Right lung (tissue), 5 donors: ENCODE measurements around the gene TLK2. TPM values are rescaled to one million over a fixed set of nuclear protein-coding genes. Genes with fewer than 3 reads are reported as not detected.
A peak's percentile ranks its signal among the peaks of the same experiment; 100 is the strongest.

ENCODE experiments used
- DNase-seq, 2 donors: peaks; one replicate each; pipeline ENCODE4 v3.0.0-alpha.2; 2013
- polyA plus RNA-seq, 5 donors: library from polyadenylated mRNA; unstranded; fragments of 120-200 nt; gene quantifications; one replicate each; pipeline versions ENCODE4 v1.2.1 to v1.2.3, GENCODE V29; 2013; ENCODE audit warnings: inconsistent platforms in 1 of 5, low replicate concordance in 1 of 5; ENCODE audit not compliant: insufficient read length in 5 of 5, insufficient read depth in 1 of 5

The TLK2 gene
- polyA plus RNA-seq, 5 donors = 55.2 to 73.9 (median 70.2) TPM

GRCh38 chr17:62626719-62627218 lies 148.1 kb downstream of the TLK2 start:
- DNase-seq = peak; percentile 76 to 78

DNA sequence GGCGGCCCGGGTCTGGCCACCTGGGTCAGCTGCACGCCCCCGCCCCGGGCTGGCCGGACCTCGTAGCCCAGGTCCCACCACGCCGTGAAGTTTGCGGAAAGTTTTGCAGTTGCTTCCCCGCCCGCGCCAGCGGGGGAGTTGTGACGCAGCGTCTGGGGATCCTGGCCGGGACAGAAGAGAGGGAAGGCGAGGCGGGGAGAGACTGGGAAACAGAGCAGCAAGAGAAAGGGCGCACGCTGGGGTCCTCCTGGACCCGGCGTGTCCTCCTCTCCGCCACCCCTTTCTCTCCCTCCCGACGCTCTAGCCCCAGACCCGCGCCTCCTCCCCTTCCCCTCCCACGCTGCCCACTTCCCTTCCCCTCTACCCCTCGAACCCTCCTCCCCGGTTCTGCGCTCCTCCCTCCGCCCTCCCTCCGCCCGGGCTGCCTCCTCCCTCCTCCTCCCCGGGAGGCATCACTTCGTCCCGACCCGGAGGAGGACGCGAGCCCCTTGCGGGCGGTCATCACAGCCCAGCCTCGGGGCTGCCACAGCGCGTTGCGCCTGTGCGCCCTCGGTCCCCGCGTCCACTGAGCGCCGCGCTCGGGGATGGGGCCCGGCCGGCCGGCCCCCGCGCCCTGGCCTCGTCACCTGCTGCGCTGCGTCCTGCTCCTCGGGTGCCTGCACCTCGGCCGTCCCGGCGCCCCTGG lies 148.7 kb downstream of the TLK2 start, which contains the start of gene MRC2:
MRC2 (plus strand) TSS at position 452 of the 685 bp plus-strand sequence; CDS start at position 585, 133 bp downstream.
- DNase-seq = peak; percentile 80 to 85

DNA sequence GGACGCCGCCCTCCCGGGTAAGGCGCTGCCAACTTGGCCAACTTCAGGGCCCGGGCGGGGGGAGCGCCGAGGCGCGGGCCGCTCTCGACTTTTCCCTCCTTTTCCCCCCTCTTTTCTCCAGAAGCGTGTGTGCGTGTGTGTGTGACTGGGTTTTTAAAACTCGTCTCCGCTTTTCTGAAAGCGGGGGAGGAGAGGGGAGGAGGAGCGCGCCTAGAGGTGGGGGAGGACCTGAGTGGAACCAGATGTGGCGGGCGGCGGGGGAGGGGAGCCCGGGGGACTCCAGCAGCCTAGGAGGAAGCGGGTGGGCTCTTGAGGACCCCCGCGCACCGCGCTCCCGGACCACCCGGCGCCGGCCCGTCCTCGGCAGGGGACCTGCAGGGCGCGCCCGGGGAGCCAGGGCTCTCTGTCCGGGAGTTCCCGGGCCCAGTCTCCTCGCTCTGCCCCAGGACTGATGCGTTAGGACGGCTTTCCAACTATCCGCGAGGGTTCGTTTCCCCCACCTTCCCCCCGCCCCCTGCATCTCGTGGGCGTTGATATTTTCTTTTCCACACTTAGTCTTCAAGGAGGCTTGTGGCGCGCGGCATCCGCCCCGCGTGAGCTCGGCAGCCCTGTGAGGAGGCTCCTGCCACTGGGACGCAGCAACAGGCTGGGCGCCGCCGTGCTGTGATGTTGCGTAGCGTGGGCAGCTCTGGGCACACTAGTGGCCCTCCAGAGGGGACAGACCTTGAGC lies 149.4 kb downstream of the TLK2 start:
- DNase-seq = peak; percentile 59 to 64

DNA sequence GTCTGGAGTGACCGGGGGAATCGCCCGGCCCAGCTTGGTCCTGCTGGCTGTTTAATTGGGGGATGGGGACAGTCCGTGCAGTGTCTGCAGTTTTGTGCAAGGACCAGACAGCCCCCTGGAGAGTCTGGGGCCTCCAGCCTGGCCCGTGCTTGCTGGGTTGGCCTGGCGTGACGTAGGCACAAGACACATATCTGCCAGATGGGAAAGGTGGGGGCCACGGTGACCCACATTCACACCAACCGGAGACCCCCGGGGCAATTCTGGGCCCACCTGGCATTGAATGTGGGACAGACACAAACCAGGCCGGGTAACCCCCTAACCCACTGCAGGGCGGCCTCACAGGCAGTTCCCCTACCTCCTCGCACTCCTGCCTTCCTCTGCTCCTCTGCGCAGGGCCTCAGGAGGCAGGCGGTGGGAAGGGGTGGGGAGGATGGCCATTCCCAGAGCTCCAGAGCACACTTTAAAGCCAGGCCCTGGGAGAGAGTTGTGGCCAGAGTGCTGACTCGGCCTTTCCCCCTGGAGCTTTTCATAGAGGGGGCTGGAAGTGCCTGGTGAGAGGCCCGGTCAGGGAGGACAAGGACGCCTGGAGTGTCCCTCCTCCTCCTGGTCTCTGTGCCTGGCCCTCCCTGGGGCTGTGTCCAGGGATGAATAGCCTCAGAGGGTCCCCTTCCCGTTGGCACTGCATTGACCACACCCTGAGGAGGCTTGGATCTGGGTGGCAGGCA lies 150.4 kb downstream of the TLK2 start:
- DNase-seq = peak in 1 of 2 donors; percentile 47

- DNase-seq = no peak
Measured at GRCh38 chr17:62629556-62630364, 151.1 kb downstream of the TLK2 start.

- DNase-seq = no peak
Measured at GRCh38 chr17:62630365-62631085, 151.9 kb downstream of the TLK2 start.

DNA sequence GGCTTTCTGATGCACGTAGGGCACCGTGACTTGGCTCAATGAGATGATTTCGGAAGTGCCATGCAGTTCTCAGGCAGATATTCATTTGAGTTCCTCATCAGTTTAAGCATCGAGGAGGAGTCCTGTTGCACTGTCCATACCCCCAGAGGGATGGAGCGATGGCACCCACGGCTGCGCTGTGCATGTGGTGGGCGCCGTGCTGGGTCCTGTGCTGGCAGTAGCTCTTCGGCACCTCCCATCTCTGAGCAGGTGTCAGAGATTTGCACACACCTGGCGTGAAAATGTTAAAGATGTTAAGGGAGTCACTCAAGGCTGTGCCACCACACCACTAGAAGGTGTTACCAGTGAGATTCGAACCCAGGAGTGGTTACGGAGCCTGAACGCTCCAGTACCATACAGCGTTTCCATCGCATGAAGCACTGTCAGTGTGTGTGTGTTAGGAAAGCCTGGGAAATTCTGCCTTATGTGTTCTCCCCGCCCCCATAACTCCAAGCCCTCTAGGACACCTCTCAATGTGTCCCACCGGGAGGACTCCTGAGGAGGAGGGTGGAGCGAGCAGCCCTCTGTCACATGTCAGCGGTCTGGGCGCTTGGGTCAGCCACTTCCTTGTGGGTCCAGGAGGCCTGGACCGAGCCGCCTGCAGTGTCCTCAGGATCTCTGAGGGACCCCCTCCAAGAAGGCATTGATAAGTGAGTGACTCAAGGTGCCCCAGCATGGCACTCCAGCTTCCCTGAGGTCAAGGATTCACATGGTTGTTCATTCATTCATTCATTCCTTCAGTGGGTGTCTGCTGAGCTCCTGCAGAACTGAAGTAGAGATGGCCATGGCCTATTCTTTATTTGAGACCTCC lies 152.7 kb downstream of the TLK2 start:
- DNase-seq = no peak

GRCh38 chr17:62631936-62632924 lies 153.6 kb downstream of the TLK2 start:
- no peak for DNase-seq

- DNase-seq = no peak
Measured at GRCh38 chr17:62637809-62638208, 159.2 kb downstream of the TLK2 start.

- DNase-seq = no peak
Measured at GRCh38 chr17:62641153-62641552, 162.5 kb downstream of the TLK2 start.

- no peak for DNase-seq
Measured at GRCh38 chr17:62641951-62642350, 163.3 kb downstream of the TLK2 start.

DNA sequence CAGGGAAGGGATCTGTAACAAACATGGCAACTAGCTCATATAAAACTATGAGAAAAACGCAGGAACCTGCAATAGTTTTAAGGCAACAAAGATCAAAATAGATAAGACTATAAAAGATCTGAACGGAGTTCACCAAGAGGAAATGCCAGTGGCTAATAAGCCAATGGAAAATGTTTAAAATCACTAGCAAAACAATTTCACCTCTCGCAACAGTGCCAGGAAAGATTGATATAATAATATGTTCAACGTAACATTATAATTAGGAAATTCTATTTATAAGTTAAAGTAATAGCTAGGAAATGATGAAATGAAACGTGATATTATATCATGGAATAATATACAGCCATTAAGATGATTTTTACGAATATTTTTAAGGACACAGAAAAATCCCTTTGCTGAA lies 164.9 kb downstream of the TLK2 start:
- DNase-seq = no peak

GRCh38 chr17:62644487-62645173 lies 166.0 kb downstream of the TLK2 start:
- no peak for DNase-seq

- no peak for DNase-seq
Measured at GRCh38 chr17:62648251-62648955, 169.8 kb downstream of the TLK2 start.

- no peak for DNase-seq
Measured at GRCh38 chr17:62648956-62649294, 170.3 kb downstream of the TLK2 start.

DNA sequence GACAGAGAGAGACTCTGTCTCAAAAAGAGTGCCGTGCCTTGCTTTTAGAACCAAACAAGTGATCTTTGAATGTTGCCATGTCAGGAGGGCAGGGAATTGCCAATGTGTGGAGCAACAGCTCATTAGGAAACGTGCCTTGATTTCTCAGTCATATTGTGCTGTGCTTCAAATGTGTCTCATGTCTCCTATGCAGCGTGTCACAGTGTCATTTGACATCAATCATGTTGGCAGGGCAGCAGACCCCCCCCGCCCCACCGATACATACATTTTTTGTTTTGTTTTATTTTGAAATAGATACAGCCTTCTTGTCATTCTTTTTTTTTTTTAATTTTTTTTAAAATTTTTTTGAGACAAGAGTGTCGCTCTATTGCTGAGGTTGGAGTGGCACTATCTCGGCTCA lies 170.9 kb downstream of the TLK2 start:
- DNase-seq = no peak

GRCh38 chr17:62650587-62650986 lies 172.0 kb downstream of the TLK2 start:
- DNase-seq = no peak
